Measurements from ENCODE around the gene MPDZ.

MPDZ gene

DNA sequence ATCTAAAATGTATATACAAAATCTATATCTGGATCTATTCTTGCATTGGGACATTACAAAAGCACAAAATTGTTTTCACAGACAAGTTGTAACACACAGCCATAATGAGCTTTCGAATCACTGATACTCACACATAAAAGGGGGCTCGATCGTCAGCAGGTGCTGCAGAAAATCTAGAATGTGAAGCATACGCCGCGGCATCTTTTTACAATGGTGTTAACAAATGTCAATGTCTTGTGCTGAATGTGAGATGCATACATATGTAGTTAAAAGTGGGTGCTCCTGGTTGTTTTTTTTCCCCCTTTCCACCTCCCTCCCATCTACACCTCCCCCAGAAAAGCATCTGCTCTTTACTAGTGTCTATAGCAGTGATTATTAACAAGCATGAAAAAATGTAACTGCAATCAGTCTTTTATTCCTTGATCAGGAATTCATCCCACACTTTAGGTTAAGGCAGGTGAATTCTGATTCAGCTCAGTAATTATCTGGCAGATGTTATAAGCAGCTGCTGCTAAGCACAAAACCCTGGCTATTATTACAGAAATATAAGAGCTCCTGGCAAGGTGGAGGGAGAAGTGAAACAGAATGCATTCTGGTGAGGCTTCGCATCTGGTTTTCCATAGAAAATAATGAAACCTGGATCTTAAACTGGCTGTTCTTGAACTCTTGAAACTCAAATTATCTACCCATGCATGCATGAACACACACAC lies 114.1 kb downstream of the MPDZ start:
- Histone ChIP-seq H3K27me3 (ENCODE audit: control insufficient read depth, insufficient read depth, low read length, poor library complexity, severe bottlenecking) (no peaks in the 10 kb centered on the region), H3K36me3 (ENCODE audit: control insufficient read depth, insufficient read depth, low read length) (peaks cover 6% of the 10 kb centered on the region), H3K4me3 (ENCODE audit: insufficient read depth, low read depth, low read length) (no peak overlapping the region), H3K4me1 (ENCODE audit: control insufficient read depth, insufficient read depth, low read length) (no peaks in the 10 kb centered on the region), H3K27ac (ENCODE audit: insufficient read depth, low read depth, low read length, poor library complexity, severe bottlenecking) (no peak overlapping the region), H3K9me3 (ENCODE audit: control insufficient read depth, low read length) (no peaks in the 10 kb centered on the region)
- WGBS, 2 experiments: 93 to 96% methylated on average over 7 of the region's 7 CpGs

DNA sequence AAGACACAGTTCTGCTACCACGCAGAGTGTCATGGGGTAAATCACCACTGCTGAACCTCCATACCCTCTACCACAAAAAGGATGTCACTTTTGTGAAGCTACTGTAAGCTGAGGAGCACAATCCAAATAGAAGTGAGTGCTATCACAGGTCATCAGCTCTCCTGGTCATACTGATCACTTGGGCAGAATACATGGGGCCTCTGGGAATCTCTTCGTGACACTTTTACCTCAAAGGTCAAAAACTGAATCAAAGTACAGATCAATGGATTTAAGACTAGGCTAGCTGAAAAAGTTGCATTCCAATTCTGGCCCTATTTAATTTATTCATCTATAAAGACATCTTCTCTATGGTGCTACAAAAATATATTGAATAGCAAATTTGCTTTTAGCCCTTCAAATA lies 115.5 kb downstream of the MPDZ start:
- Histone ChIP-seq H3K4me3 (ENCODE audit: insufficient read depth, low read depth, low read length) (no peak overlapping the region), H3K9me3 (ENCODE audit: control insufficient read depth, low read length) (no peaks in the 10 kb centered on the region), H3K36me3 (ENCODE audit: control insufficient read depth, insufficient read depth, low read length) (peaks cover 6% of the 10 kb centered on the region), H3K27ac (ENCODE audit: insufficient read depth, low read depth, low read length, poor library complexity, severe bottlenecking) (no peak overlapping the region), H3K4me1 (ENCODE audit: control insufficient read depth, insufficient read depth, low read length) (no peaks in the 10 kb centered on the region), H3K27me3 (ENCODE audit: control insufficient read depth, insufficient read depth, low read length, poor library complexity, severe bottlenecking) (no peaks in the 10 kb centered on the region)
- 64 to 69% methylated on average over 2 of the region's 2 CpGs for WGBS, 2 experiments

DNA sequence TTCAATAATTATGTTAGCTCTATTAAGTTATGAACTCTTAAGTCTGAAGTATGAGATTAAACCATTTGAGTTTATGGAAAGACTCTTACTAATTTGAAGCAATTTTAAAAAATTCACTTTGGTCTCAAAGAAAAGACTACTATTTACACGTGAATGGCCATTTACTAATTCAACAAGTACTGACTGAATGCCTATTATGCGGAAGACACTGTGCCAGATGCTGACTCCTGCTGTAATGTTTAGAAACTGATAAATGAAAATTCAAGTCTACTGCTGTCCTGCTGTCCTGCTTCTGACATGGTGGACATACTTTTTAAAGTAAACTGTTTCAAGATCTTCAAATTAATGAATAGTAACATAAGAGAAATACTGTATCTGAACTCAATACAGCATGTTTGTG lies 116.2 kb downstream of the MPDZ start:
- 73 to 80% methylated on average over 2 of the region's 2 CpGs for WGBS, 2 experiments
- peaks cover 6% of the 10 kb centered on the region for H3K36me3 ChIP-seq (ENCODE audit: control insufficient read depth, insufficient read depth, low read length)
- H3K4me1 ChIP-seq (ENCODE audit: control insufficient read depth, insufficient read depth, low read length): no peaks in the 10 kb centered on the region
- H3K9me3 ChIP-seq (ENCODE audit: control insufficient read depth, low read length): no peaks in the 10 kb centered on the region
- no peak overlapping the region for H3K27ac ChIP-seq (ENCODE audit: insufficient read depth, low read depth, low read length, poor library complexity, severe bottlenecking)
- no peak overlapping the region for H3K4me3 ChIP-seq (ENCODE audit: insufficient read depth, low read depth, low read length)
- H3K27me3 ChIP-seq (ENCODE audit: control insufficient read depth, insufficient read depth, low read length, poor library complexity, severe bottlenecking): no peaks in the 10 kb centered on the region

DNA sequence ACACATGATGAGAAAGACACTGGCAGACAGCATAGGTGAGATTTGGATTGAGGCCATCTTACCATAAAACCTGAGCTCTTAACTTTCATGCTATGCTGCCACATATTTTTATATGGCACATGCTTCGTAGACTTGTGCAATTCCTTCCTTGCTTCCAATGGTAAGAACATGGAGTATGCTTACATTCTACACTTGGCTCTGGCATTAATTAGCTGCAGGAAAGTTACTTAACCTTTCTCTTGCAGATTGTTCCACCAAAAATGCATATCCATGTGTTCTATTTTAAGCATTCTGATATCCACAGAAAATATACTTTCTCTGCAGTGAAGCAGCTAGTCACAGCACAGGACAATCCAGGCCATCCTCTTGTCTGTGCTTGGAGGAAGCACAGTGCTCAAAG lies 119.4 kb downstream of the MPDZ start:
- WGBS, 2 experiments: 100% methylated on average over 1 of the region's 1 CpG
- H3K4me3 ChIP-seq (ENCODE audit: insufficient read depth, low read depth, low read length): no peak overlapping the region
- no peak overlapping the region for H3K27ac ChIP-seq (ENCODE audit: insufficient read depth, low read depth, low read length, poor library complexity, severe bottlenecking)
- H3K4me1 ChIP-seq (ENCODE audit: control insufficient read depth, insufficient read depth, low read length): no peaks in the 10 kb centered on the region
- H3K9me3 ChIP-seq (ENCODE audit: control insufficient read depth, low read length): no peaks in the 10 kb centered on the region
- no peaks in the 10 kb centered on the region for H3K27me3 ChIP-seq (ENCODE audit: control insufficient read depth, insufficient read depth, low read length, poor library complexity, severe bottlenecking)
- H3K36me3 ChIP-seq (ENCODE audit: control insufficient read depth, insufficient read depth, low read length): no peaks in the 10 kb centered on the region

DNA sequence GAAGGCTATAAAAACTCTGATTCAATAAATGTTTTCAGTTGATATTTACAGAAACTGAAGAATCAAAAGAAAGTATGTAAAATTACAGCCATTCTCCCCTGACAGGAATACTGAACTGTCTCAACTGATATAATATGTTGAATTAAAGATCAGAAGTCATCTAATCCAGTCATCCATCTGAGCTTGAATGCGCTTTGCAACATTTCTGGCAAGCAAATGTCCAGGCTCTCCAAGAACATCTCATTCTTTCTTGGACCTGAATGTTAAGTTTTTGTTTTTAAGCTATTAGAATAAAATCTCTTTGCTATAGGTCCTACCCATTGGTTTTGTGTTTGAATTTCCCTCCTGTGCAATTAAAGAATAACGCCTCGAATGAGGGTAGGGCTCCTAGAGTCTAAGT lies 120.5 kb downstream of the MPDZ start:
- H3K4me3 ChIP-seq (ENCODE audit: insufficient read depth, low read depth, low read length): no peak overlapping the region
- no peaks in the 10 kb centered on the region for H3K4me1 ChIP-seq (ENCODE audit: control insufficient read depth, insufficient read depth, low read length)
- H3K27me3 ChIP-seq (ENCODE audit: control insufficient read depth, insufficient read depth, low read length, poor library complexity, severe bottlenecking): no peaks in the 10 kb centered on the region
- WGBS, 2 experiments: 75 to 83% methylated on average over 2 to 3 of the region's 3 CpGs
- no peaks in the 10 kb centered on the region for H3K36me3 ChIP-seq (ENCODE audit: control insufficient read depth, insufficient read depth, low read length)
- no peaks in the 10 kb centered on the region for H3K9me3 ChIP-seq (ENCODE audit: control insufficient read depth, low read length)
- no peak overlapping the region for H3K27ac ChIP-seq (ENCODE audit: insufficient read depth, low read depth, low read length, poor library complexity, severe bottlenecking)

DNA sequence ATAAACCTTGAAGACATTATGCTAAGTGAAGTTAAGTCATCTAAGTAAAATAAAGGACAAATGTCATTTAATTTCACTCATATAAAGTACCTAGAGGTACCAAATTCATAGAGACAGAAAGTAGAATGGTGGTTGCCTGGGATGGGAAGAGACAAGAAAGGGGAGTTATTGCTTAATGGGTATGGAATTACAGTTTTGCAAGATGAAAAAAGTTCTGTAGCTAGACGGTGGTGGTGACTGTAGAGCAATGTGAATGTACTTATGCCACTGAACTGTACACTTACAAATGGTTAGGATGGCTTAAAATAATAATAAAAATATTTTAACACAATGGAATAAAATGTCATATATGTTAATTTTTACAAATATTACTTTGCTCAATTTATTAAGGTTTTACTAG lies 128.0 kb downstream of the MPDZ start:
- H3K4me3 ChIP-seq (ENCODE audit: insufficient read depth, low read depth, low read length): no peak overlapping the region
- H3K27me3 ChIP-seq (ENCODE audit: control insufficient read depth, insufficient read depth, low read length, poor library complexity, severe bottlenecking): no peaks in the 10 kb centered on the region
- WGBS, 2 experiments: 100% methylated on average over 1 of the region's 1 CpG
- H3K4me1 ChIP-seq (ENCODE audit: control insufficient read depth, insufficient read depth, low read length): no peaks in the 10 kb centered on the region
- H3K9me3 ChIP-seq (ENCODE audit: control insufficient read depth, low read length): no peaks in the 10 kb centered on the region
- H3K27ac ChIP-seq (ENCODE audit: insufficient read depth, low read depth, low read length, poor library complexity, severe bottlenecking): no peak overlapping the region
- H3K36me3 ChIP-seq (ENCODE audit: control insufficient read depth, insufficient read depth, low read length): no peaks in the 10 kb centered on the region

DNA sequence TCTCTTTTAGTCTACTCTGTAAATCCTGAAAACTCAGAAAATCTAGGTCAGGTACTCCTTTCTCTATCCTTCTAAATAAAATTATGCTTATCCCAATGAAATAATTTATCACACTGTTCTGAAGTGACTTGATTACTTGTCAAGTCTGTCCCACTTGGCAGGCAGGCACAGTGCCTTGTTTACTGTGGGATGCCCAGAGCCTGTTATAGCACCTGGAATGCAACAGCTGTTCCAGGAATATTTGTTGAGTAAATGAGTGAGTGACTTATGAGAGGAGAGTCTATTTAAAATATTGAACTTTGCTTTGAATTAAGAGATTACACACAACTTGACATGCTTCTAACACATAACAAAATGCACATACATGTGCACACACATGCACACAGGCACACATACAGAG lies 130.0 kb downstream of the MPDZ start:
- Histone ChIP-seq H3K36me3 (ENCODE audit: control insufficient read depth, insufficient read depth, low read length) (no peaks in the 10 kb centered on the region), H3K27ac (ENCODE audit: insufficient read depth, low read depth, low read length, poor library complexity, severe bottlenecking) (no peak overlapping the region), H3K4me3 (ENCODE audit: insufficient read depth, low read depth, low read length) (no peak overlapping the region), H3K27me3 (ENCODE audit: control insufficient read depth, insufficient read depth, low read length, poor library complexity, severe bottlenecking) (no peaks in the 10 kb centered on the region), H3K4me1 (ENCODE audit: control insufficient read depth, insufficient read depth, low read length) (peaks cover under 1% of the 10 kb centered on the region), H3K9me3 (ENCODE audit: control insufficient read depth, low read length) (no peaks in the 10 kb centered on the region)

DNA sequence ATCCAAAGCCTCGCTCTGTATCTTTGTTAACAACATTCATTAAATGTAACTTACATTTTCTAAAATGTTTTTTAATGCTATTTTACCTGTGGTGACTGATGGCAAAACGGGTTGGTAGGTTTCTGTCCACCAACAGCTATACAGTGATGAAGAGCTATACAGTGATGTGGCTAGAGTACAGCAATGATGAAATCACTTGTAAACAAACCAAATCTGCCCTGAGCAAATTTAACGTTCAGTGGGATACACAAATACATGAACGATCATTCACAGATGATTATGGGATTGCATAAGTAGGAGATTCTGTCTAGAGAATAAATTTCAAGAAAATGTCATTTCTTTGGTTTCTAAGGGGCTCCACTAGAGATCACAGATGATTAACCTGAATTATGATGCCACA lies 132.7 kb downstream of the MPDZ start:
- Histone ChIP-seq H3K36me3 (ENCODE audit: control insufficient read depth, insufficient read depth, low read length) (no peaks in the 10 kb centered on the region), H3K27me3 (ENCODE audit: control insufficient read depth, insufficient read depth, low read length, poor library complexity, severe bottlenecking) (no peaks in the 10 kb centered on the region), H3K4me1 (ENCODE audit: control insufficient read depth, insufficient read depth, low read length) (peaks cover 12% of the 10 kb centered on the region), H3K4me3 (ENCODE audit: insufficient read depth, low read depth, low read length) (no peak overlapping the region), H3K27ac (ENCODE audit: insufficient read depth, low read depth, low read length, poor library complexity, severe bottlenecking) (no peak overlapping the region), H3K9me3 (ENCODE audit: control insufficient read depth, low read length) (no peaks in the 10 kb centered on the region)
- WGBS, 2 experiments: 96% methylated on average over 3 to 4 of the region's 4 CpGs

DNA sequence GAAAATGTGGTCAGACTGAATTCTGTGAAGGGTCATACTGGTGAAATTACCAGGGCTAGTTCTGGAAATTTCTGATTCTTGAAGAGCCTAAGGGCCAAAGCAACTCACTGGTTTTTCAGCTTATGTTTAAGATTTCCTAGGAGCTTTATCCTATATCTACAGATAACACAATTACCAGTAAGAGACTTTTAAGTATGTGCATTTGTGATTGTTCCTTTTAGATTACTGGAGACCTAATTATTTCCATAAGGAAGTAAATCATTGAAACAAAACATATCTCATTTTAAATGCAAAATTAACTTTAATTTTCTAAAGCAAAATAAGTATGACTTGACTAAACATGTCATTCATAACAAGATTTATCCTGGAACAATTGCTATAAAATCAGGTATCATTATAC lies 134.2 kb downstream of the MPDZ start:
- H3K36me3 ChIP-seq (ENCODE audit: control insufficient read depth, insufficient read depth, low read length): no peaks in the 10 kb centered on the region
- H3K4me1 ChIP-seq (ENCODE audit: control insufficient read depth, insufficient read depth, low read length): peaks cover 12% of the 10 kb centered on the region
- no peaks in the 10 kb centered on the region for H3K9me3 ChIP-seq (ENCODE audit: control insufficient read depth, low read length)
- no peaks in the 10 kb centered on the region for H3K27me3 ChIP-seq (ENCODE audit: control insufficient read depth, insufficient read depth, low read length, poor library complexity, severe bottlenecking)
- no peak overlapping the region for H3K4me3 ChIP-seq (ENCODE audit: insufficient read depth, low read depth, low read length)
- H3K27ac ChIP-seq (ENCODE audit: insufficient read depth, low read depth, low read length, poor library complexity, severe bottlenecking): no peak overlapping the region

DNA sequence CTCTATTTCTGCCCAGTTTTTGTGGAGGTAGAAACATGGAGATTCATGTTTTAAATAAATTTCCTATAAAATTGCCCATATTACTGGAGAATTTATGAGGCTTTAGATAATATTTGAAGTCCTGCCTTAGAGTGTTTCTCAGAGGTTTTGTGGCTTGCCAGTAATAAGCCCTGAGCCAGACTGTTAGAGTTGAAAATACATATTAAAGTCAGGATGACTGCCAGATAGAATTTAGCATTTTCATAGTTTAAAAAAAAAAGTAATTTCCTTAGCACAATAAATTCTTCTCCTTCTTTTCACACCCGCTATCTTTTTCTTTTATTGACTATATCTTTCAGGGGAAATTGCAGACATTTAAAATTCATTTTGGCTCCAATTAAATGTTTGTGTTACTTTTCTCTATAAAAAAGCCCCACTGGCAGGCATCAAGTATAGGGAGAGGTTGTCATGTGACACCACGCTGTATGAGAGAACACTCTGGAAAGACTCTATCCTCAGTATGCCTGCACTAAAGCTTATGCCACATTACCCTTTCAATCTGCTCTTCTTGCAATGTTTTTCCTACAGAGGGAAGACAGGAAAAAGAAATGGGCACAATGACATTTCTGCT lies 135.2 kb downstream of the MPDZ start:
- no peaks in the 10 kb centered on the region for H3K27me3 ChIP-seq (ENCODE audit: control insufficient read depth, insufficient read depth, low read length, poor library complexity, severe bottlenecking)
- H3K4me1 ChIP-seq (ENCODE audit: control insufficient read depth, insufficient read depth, low read length): peaks cover 20% of the 10 kb centered on the region
- H3K9me3 ChIP-seq (ENCODE audit: control insufficient read depth, low read length): no peaks in the 10 kb centered on the region
- no peak overlapping the region for H3K27ac ChIP-seq (ENCODE audit: insufficient read depth, low read depth, low read length, poor library complexity, severe bottlenecking)
- no peak overlapping the region for H3K4me3 ChIP-seq (ENCODE audit: insufficient read depth, low read depth, low read length)
- WGBS, 2 experiments: 90 to 100% methylated on average over 1 to 2 of the region's 2 CpGs
- peaks cover 4% of the 10 kb centered on the region for H3K36me3 ChIP-seq (ENCODE audit: control insufficient read depth, insufficient read depth, low read length)

Data from ectodermal cell (in vitro differentiated cells).